A549 treated with RU486 at 1 μM for 4 hours (cell line): ENCODE measurements around the gene OR4L1. TPM values are rescaled to one million over a fixed set of nuclear protein-coding genes. Genes with fewer than 3 reads are reported as not detected.

Experiments used
- total RNA-seq: library from RNA; stranded (reverse); fragments of 200-300 nt; extraction: Qiagen RNA extraction; gene quantifications from 5 replicates; pipeline ENCODE4 v1.2.3, GENCODE V29; 2022; ENCODE audit warnings: low read depth

The OR4L1 gene, protein sequence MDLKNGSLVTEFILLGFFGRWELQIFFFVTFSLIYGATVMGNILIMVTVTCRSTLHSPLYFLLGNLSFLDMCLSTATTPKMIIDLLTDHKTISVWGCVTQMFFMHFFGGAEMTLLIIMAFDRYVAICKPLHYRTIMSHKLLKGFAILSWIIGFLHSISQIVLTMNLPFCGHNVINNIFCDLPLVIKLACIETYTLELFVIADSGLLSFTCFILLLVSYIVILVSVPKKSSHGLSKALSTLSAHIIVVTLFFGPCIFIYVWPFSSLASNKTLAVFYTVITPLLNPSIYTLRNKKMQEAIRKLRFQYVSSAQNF
- total RNA-seq: not detected in 5 replicates

DNA sequence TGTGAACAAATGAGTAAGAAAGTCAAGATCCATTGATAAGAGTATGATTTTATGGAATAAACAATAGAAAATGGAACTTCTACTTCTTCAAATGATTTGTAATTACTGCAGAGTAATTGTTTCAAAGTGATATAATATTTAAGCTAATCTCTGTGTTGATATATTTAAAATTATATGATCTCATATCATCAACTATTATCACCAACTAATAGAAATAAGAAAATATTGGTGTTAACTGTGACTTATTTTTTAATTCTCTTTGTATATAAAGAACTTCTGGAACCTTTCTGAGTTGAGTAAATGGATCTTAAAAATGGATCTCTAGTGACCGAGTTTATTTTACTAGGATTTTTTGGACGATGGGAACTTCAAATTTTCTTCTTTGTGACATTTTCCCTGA lies at the start of gene OR4L1:
TSS of gene OR4L1 (plus strand) at position 301 of the 400 bp plus-strand sequence. CDS start at position 301, 0 bp downstream.

DNA sequence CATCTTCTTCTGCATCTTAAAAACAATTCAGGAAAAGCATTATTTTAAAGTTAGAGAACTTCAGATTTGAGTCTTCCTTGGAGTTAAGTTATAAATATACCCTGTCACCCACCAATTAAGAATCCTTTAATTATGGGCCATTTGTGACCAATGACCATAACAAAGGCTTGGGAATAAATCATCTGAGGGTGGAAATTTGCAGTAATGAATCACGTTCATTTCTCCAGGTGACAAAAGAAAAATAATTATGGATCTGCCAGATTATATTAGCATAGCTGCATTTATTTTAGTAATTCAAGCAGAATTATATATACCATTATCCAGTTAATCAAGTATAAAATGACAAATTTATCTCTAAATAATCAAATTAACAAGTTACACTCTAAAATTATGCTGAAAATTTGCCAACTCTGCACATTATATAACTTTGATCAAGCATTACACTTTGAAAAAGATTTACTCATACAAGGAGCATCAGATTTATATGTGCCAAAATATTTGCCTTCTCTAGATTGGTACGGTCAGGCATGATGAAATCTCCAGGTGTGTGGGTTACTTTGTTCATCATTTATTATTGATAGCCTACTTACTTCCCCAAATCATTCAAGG lies 40.5 kb upstream of the OR4L1 start, which contains the start of gene OR4K14:
TSS of gene OR4K14 (minus strand) at position 51 of the 609 bp plus-strand sequence. CDS start 4,114 bp downstream, outside the sequence.

DNA sequence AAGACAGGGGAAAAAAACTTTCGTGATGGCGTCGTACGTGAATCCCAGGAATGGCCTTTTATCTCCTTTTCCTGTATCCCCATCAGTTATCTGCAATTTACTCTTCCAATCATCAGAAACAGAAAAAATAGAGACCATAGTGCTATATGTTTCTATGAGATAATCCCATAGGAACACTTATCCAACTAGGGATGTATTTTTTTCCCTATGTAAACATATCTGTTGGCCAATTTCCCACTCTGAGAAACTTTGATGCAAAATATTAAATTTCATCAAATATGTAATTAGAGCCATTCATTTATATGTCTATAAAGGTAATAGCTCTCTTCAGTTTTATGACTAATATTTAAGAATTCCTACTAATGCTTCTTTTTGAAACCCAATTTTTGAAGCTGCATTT lies 23.9 kb upstream of the OR4L1 start, which contains the start of gene OR4K13:
TSS of gene OR4K13 (minus strand) at position 101 of the 400 bp plus-strand sequence. CDS start 1,280 bp downstream, outside the sequence.

DNA sequence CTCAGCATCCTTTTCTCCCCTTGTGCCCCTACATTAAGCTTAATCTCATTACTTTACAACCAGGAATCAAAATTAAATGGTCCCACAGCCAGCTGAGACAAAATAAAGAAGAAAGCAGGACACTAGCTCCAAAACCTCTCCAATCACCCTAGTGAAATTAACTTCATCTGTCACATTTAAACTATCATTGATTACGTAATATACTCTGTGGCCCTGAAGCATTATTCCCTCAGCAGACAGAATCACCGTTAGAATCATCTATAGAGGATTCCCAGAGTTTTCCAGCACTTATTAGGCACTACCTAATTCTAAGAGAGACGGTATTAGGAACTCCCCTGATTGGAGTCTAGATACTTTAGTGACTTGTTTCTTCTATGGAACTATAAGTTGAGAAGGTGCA lies 50.6 kb downstream of the OR4L1 start, which contains the start of gene OR4K17:
TSS of gene OR4K17 (plus strand) at position 302 of the 400 bp plus-strand sequence. CDS start 6,761 bp downstream, outside the sequence.

Other genes with a start within 250 kb of the OR4L1 start
- not detected in 5 replicates for gene OR4K2, start 184.9 kb upstream of the OR4L1 start, total RNA-seq
- not detected in 5 replicates for gene OR4K5, start 139.4 kb upstream of the OR4L1 start, total RNA-seq
- gene OR4K1, start 129.1 kb upstream of the OR4L1 start, total RNA-seq: not detected in 5 replicates
- gene OR4K15, start 84.5 kb upstream of the OR4L1 start, total RNA-seq: not detected in 5 replicates
- gene OR4Q2, start 57.9 kb upstream of the OR4L1 start, total RNA-seq: not detected in 5 replicates
- gene OR4K14, start 40.7 kb upstream of the OR4L1 start, total RNA-seq: not detected in 5 replicates
- not detected in 5 replicates for gene OR4K13, start 24.0 kb upstream of the OR4L1 start, total RNA-seq
- gene OR4K17, start 50.7 kb downstream of the OR4L1 start, total RNA-seq: not detected in 5 replicates
- not detected in 5 replicates for gene OR4N5, start 78.8 kb downstream of the OR4L1 start, total RNA-seq
- not detected in 5 replicates for gene OR11G2, start 130.9 kb downstream of the OR4L1 start, total RNA-seq
- gene OR11H6, start 163.7 kb downstream of the OR4L1 start, total RNA-seq: not detected in 5 replicates
- not detected in 5 replicates for gene OR11H7, start 168.9 kb downstream of the OR4L1 start, total RNA-seq
- gene OR11H4, start 179.2 kb downstream of the OR4L1 start, total RNA-seq: not detected in 5 replicates
- 18.3 to 25.0 TPM (median 20.4 TPM) in 5 replicates for gene TTC5, start 245.9 kb downstream of the OR4L1 start, total RNA-seq